SK-N-SH (cell line): ENCODE results near the gene CD6. TPM values are rescaled to one million over a fixed set of nuclear protein-coding genes. Genes with fewer than 3 reads are reported as not detected.

Experiments
- CTCF ChIA-PET: fragments of 300-600, 350-600 bp; formaldehyde crosslinking; extraction: SDS; loops from one replicate; lab custom pipeline; 2021; lab: Yijun Ruan, JAX
- POLR2A ChIA-PET: fragments of 350-600 bp; sonication (Branson Sonifier 250); formaldehyde crosslinking; extraction: SDS; loops from one replicate; lab custom pipeline; 2020; ENCODE audit warnings: antibody characterized with exemption, inconsistent platforms; lab: Yijun Ruan, JAX
- DNase-seq: peaks from one replicate; pipeline ENCODE4 v3.0.0; 2012
- H2AFZ ChIP-seq: fragments of 200-600 bp; sonication (generic); 2 replicates; pipeline ENCODE4 v1.8.1; 2016; ENCODE audit warnings: antibody characterized with exemption, mild to moderate bottlenecking, low read depth
- H3F3A ChIP-seq: fragments of 200-600 bp; sonication (generic); replicated peaks from 2 replicates; pipeline ENCODE3; 2016; ENCODE audit warnings: antibody characterized with exemption, mild to moderate bottlenecking; ENCODE audit not compliant: insufficient read depth
- H3K27ac ChIP-seq, 2 experiments: fragments of 200-500 bp in 1 of 2; fragments of 200-600 bp in 1 of 2; sonication (Bioruptor generic) in 1 of 2; sonication (generic), shearing (Covaris generic) in 1 of 2; 2 replicates each; pipeline versions ENCODE4 v1.5.1 to v1.6.1; 2014 to 2016; ENCODE audit warnings: low read depth in 2 of 2, inconsistent platforms in 1 of 2, low read length in 1 of 2, mild to moderate bottlenecking in 1 of 2, mixed read lengths in 1 of 2
- H3K27me3 ChIP-seq: fragments of 200-600 bp; sonication (generic), shearing (Covaris generic); 2 replicates; pipeline ENCODE4 v1.6.1; 2016; ENCODE audit warnings: mixed run types; ENCODE audit not compliant: insufficient read depth
- H3K36me3 ChIP-seq, 2 experiments: fragments of 200-500 bp in 1 of 2; fragments of 200-600 bp in 1 of 2; sonication (Bioruptor generic) in 1 of 2; sonication (generic) in 1 of 2; replicated peaks in 1 of 2; 2 replicates each; pipeline versions ENCODE3 to v1.5.1; 2014 to 2016; ENCODE audit warnings: low read length in 1 of 2, mild to moderate bottlenecking in 1 of 2; ENCODE audit not compliant: insufficient read depth in 2 of 2, control insufficient read depth in 1 of 2
- H3K4me1 ChIP-seq, 2 experiments: fragments of 200-500 bp in 1 of 2; fragments of 200-600 bp in 1 of 2; sonication (Bioruptor generic) in 1 of 2; sonication (generic), shearing (Covaris generic) in 1 of 2; 2 replicates each; pipeline versions ENCODE4 v1.5.1 to v1.6.1; 2014 to 2016; ENCODE audit warnings: low read depth in 1 of 2, low read length in 1 of 2, mixed run types in 1 of 2; ENCODE audit not compliant: insufficient read depth in 2 of 2, control insufficient read depth in 1 of 2
- H3K4me2 ChIP-seq: fragments of 200-600 bp; sonication (generic), shearing (Covaris generic); 2 replicates; pipeline ENCODE4 v1.6.1; 2017; ENCODE audit warnings: mixed run types
- H3K4me3 ChIP-seq, 2 experiments: fragments of 200-500 bp in 1 of 2; fragments of 200-600 bp in 1 of 2; sonication (Bioruptor generic) in 1 of 2; sonication (generic), shearing (Covaris generic) in 1 of 2; 2 replicates each; pipeline versions ENCODE4 v1.5.1 to v1.8.1; 2014 to 2016; ENCODE audit warnings: low read depth in 2 of 2, inconsistent platforms in 1 of 2, low read length in 1 of 2, mild to moderate bottlenecking in 1 of 2, mixed read lengths in 1 of 2, moderate library complexity in 1 of 2
- H3K79me2 ChIP-seq: fragments of 200-600 bp; sonication (generic); 2 replicates; pipeline ENCODE4 v1.8.1; 2017; ENCODE audit warnings: mild to moderate bottlenecking; ENCODE audit not compliant: insufficient read depth
- H3K9ac ChIP-seq: fragments of 200-600 bp; sonication (generic); 2 replicates; pipeline ENCODE4 v1.6.1; 2017; ENCODE audit warnings: mixed run types
- H3K9me2 ChIP-seq: fragments of 200-600 bp; sonication (generic); 2 replicates; pipeline ENCODE4 v1.6.1; 2017; ENCODE audit warnings: mixed run types
- H3K9me3 ChIP-seq: fragments of 200-600 bp; sonication (generic); 2 replicates; pipeline ENCODE4 v1.6.1; 2017; ENCODE audit warnings: mixed run types, mild to moderate bottlenecking, moderate library complexity
- H4K20me1 ChIP-seq: fragments of 200-600 bp; sonication (generic); 2 replicates; pipeline ENCODE4 v1.6.1; 2017; ENCODE audit warnings: mild to moderate bottlenecking, mixed run types; ENCODE audit not compliant: insufficient read depth
- EZH2phosphoT487 ChIP-seq: fragments of 200-600 bp; sonication (generic); IDR thresholded peaks from 2 replicates; pipeline ENCODE4 v1.6.1; 2017; ENCODE audit warnings: low read depth, mixed run types, mild to moderate bottlenecking, antibody characterized with exemption, moderate library complexity, borderline replicate concordance
- FOXJ3 ChIP-seq: sonication (generic); formaldehyde crosslinking; IDR thresholded peaks from 2 replicates; pipeline ENCODE4 v1.5.1; 2020; ENCODE audit warnings: mild to moderate bottlenecking, missing genetic modification reagents
- FOXM1 ChIP-seq: IDR thresholded peaks from 2 replicates; pipeline ENCODE4 v1.4.0; 2012; ENCODE audit warnings: low read depth, mild to moderate bottlenecking
- GABPA ChIP-seq: IDR thresholded peaks from 2 replicates; pipeline ENCODE4 v1.4.0; 2012; ENCODE audit warnings: low read depth, mild to moderate bottlenecking
- GATA2 ChIP-seq: sonication (generic); formaldehyde crosslinking; IDR thresholded peaks from 2 replicates; pipeline ENCODE4 v1.5.0; 2020; ENCODE audit warnings: mild to moderate bottlenecking, missing genetic modification reagents
- MEF2A ChIP-seq: IDR thresholded peaks from 2 replicates; pipeline ENCODE4 v1.4.0; 2012; ENCODE audit warnings: low read depth, borderline replicate concordance
- MXI1 ChIP-seq: IDR thresholded peaks from 2 replicates; pipeline ENCODE4 v1.6.1; 2012; ENCODE audit warnings: mild to moderate bottlenecking, low read depth, low read length, improper control_type of control experiment
- PBX3 ChIP-seq: IDR thresholded peaks from 2 replicates; pipeline ENCODE4; 2012
- RCOR1 ChIP-seq: fragments of 150-350 bp; IDR thresholded peaks from 2 replicates; pipeline ENCODE4 v1.6.1; 2017; ENCODE audit warnings: antibody characterized with exemption, low read length
- REST ChIP-seq: IDR thresholded peaks from 2 replicates; pipeline ENCODE4 v1.6.1; 2012; ENCODE audit warnings: mild to moderate bottlenecking, low read depth, low read length, moderate library complexity
- SMC3 ChIP-seq: IDR thresholded peaks from 2 replicates; pipeline ENCODE4 v1.6.1; 2012; ENCODE audit warnings: low read depth, low read length, improper control_type of control experiment
- ZBTB33 ChIP-seq: IDR thresholded peaks from 2 replicates; pipeline ENCODE4 v1.4.0; 2012; ENCODE audit warnings: low read depth, borderline replicate concordance
- WGBS: methylation state at CpG from one replicate; pipeline ENCODE4 v1.1.6; 2017; ENCODE audit warnings: low lambda C conversion rate; 5-methylcytosine and 5-hydroxymethylcytosine counted together
- polyA plus RNA-seq, 3 experiments: library from polyadenylated mRNA; depleted of rRNA; stranded (reverse); fragments of >200 nt; gene quantifications; 2 replicates each; pipeline ENCODE4 v1.2.3, GENCODE V29; 2012

CD6 gene
- polyA plus RNA-seq, 1 of the 3 experiments (the other 2 are of a cell fraction) = not detected

DNA sequence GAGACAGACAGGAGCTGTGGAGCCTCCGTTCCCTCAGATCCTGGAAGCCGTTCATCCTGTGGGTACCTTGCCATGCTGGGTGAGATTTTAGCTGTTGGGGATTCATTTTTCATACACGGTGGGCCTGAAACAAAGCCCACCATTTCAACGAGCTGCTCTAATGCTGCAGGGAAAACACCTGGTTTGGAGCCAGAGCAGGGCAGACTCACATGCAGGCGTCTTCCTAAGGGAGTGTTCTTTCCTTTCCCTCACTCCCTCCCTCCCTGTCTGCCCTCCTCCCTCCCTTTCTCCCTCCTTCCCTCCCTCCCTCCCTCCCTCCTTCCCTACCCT lies 52.5 kb downstream of the CD6 start (continued):
- no peak for TF ChIP-seq EZH2phosphoT487
- TF ChIP-seq MEF2A = no peak
- TF ChIP-seq GATA2 = no peak
- no peak for TF ChIP-seq FOXM1
- TF ChIP-seq MXI1 = no peak
- no peak for TF ChIP-seq REST
- no peak for TF ChIP-seq RCOR1
- no peak for TF ChIP-seq ZBTB33

DNA sequence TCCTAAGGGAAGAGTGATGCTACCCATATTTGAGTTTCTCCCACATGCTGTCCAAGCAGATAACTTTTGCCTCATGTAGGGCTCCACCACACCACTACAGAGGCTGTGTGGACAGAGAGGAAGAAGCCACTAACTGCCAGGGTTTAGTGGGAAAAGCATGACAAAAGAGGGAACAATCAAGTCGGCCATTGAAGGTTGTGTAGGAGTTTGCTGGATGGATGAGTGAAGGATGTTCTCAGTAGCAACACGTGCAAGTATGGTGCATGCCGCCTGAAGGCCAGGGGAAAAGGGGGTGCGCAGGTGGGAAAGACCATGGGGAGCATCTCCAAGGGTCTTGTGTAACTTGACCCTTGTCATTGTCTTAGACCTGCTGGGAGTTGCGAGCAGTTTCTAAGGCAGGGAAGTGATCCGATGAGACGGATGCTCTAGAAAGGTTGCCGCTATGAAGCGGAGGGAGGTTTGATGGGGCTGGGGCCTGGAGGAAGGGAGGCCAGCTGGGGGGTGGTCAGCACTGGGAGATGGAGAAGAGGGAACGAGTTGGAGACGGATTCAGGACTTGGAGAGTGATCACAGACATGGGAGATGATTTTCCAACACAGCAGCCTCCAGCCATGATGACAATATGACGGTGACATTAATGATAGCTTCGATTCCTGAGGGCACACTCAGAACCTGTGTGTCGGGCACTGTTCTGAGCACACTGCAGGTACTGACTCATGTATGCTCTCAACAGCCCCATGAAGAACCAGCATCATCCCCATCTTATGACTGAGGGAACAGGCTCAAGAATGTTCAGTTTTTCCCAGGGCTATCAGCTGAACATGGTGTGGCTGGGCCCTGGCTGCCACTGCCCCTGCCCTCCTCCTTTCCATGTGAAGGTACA lies 53.7 kb downstream of the CD6 start:
- ChIA-PET POLR2A (no interaction called here), CTCF (no interaction called here)
- Histone ChIP-seq H2AFZ (no peak overlapping the region), H3K27me3 (no peaks in the 10 kb centered on the region), H3K79me2 (no peaks in the 10 kb centered on the region), H3K36me3 (no peaks in the 10 kb centered on the region), H4K20me1 (no peaks in the 10 kb centered on the region), H3K27ac (no peak overlapping the region), H3K9me2 (no peaks in the 10 kb centered on the region), H3F3A (no peaks in the 10 kb centered on the region), H3K4me2 (no peak overlapping the region), H3K9me3 (no peaks in the 10 kb centered on the region), H3K4me3 (no peak overlapping the region), H3K4me1 (no peaks in the 10 kb centered on the region; a peak in 1 of 4 replicates), H3K9ac (no peak overlapping the region)
- DNase-seq = no peak
- 70% methylated on average over 13 of the region's 14 CpGs for WGBS
- TF ChIP-seq MXI1 (no peak), GABPA (no peak), PBX3 (no peak), REST (no peak), SMC3 (no peak), GATA2 (no peak), FOXJ3 (no peak)
